OCI-LY7 (cell line): Measurements from ENCODE around the gene GPATCH8.

Source experiments
- EZH2phosphoT487 ChIP-seq: fragments of 200-600 bp; sonication (generic); IDR thresholded peaks from 2 replicates; pipeline ENCODE4 v1.6.1; 2018; ENCODE audit warnings: low read depth, borderline replicate concordance, mild to moderate bottlenecking, mixed run types, antibody characterized with exemption, low read length, moderate library complexity, mixed read lengths
- TF ChIP-seq, protein P1 (sequence below): fragments of 200-600 bp; sonication (generic); conservative IDR thresholded peaks from 2 replicates; pipeline ENCODE4 v1.5.1; 2014; ENCODE audit warnings: mild to moderate bottlenecking, antibody characterized with exemption, low read length, moderate library complexity, mixed read lengths

DNA sequence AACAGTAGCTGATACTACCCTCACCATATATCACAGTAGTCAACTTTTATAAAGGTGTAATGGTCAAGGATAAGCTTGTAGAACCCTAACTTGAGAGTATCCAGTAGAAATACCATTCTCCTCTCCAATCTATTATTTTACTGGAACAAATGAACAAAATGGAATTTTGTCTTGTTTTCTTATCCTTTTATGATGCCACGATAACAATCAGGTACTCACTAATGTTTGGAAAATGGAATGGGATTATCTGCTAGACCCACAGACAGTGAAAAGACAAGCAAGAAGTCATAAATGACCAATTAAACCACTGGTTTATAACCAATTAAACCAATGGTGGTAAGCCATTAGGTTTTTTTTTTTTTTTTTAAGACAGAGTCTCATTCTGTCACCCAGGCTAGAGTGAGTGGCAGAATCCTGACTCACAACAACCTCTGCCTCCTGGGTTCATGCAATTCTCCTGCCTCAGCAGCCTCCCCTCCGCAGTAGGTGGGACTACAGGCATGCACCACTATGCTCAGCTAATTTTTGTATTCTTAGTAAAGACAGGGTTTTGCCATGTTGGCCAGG is 10.4 kb downstream of the GPATCH8 start:
- TF ChIP-seq, protein P1, sequence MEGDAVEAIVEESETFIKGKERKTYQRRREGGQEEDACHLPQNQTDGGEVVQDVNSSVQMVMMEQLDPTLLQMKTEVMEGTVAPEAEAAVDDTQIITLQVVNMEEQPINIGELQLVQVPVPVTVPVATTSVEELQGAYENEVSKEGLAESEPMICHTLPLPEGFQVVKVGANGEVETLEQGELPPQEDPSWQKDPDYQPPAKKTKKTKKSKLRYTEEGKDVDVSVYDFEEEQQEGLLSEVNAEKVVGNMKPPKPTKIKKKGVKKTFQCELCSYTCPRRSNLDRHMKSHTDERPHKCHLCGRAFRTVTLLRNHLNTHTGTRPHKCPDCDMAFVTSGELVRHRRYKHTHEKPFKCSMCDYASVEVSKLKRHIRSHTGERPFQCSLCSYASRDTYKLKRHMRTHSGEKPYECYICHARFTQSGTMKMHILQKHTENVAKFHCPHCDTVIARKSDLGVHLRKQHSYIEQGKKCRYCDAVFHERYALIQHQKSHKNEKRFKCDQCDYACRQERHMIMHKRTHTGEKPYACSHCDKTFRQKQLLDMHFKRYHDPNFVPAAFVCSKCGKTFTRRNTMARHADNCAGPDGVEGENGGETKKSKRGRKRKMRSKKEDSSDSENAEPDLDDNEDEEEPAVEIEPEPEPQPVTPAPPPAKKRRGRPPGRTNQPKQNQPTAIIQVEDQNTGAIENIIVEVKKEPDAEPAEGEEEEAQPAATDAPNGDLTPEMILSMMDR, result no peak
- no peak for TF ChIP-seq EZH2phosphoT487
